NCI-H526 (cell line): ENCODE measurements around the gene C6orf120.
A peak's percentile ranks its signal among the peaks of the same experiment; 100 is the strongest.
"Not testable (repeated sequence)": the region's sequence is repeated elsewhere in the genome, so short reads cannot be mapped to it uniquely, and the experiment has no call there.

Experiments
- DNase-seq, 2 experiments: peaks; one replicate each; lab custom pipeline; 2025; lab: John Stamatoyannopoulos, UW

C6orf120 gene

GRCh38 chr6:169678342-169678741, 23.6 kb upstream of the C6orf120 start:
- no peak for DNase-seq

DNA sequence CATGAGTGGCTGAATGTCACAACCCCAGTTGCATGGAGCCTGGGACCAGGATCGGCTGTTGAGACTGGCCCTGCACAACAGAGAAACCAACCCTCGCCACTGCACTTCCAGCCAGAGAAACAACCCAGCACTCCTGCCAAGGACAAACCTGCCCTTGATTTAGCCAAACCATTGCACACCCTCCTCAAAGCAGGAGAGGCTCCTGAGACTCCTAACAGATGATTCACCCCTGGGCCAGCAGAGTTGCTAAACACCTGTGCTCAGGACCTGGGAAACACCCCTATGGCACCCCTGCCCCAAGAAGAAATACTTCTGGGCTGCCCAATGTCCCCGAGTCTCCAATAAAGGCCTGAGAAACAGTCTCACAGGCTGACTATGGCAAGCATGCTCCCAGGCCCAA, 17.9 kb upstream of the C6orf120 start:
- DNase-seq, result no peak

- no peak for DNase-seq
Observed at GRCh38 chr6:169685860-169686259, 16.1 kb upstream of the C6orf120 start.

GRCh38 chr6:169689287-169689686, 12.6 kb upstream of the C6orf120 start:
- no peak for DNase-seq

DNA sequence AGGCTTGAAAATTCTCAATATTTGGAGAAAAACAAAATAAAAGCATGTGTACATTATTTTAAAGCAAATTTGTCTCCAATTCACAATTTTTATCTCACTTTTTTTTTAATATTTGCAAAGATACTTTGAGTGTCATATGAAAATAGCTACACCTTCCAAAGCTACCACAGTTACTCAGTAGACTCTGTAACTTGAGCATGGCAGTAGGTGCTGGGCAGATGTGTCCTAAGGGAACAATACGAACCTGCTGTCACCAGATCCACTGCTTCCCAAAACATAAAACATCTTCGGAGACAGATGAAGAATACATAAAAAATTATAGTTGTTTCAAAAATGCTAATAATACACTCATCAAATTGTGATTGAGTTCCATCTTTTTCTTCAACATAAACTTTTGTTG, 10.7 kb upstream of the C6orf120 start:
- no peak for DNase-seq

DNA sequence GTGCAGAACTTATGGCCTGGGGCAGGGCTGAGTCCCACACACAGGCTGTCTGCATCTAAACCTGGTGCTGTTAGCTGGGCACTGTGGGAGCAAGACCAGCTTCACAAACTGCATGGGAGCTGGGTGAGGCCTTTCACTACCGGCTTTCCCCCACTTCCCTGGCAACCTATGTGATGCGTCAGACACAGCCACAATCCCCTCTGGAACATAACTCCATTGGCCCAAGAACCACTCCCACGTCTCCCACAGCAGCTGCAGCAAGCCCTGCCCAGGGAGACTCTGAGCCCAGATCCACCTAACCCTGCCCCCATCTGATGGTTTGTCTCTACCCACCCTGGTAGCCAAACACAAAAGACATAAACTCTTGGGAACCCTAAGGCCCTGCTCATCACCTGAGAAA, 9.4 kb upstream of the C6orf120 start:
- DNase-seq, result no peak

- no peak for DNase-seq
Observed at GRCh38 chr6:169695131-169695530, 6.8 kb upstream of the C6orf120 start.

DNA sequence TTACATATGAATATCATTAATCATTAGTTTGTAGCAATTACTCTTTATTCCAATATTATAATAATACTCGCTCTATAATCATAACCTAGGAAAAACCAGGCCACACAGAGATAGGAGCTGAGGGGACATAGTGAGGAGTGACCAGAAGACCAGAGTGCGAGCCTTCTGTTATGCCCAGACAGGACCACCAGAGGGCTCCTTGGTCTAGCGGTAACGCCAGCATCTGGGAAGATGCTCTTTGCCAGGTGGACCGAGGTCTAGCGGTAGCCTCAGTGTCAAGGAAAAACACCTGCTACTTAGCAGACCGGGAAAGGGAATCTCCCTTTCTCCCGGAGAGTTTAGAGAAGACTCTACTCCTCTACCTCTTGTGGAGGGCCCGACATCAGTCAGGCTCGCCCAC, 4.8 kb upstream of the C6orf120 start:
- not testable (repeated sequence) for DNase-seq

GRCh38 chr6:169700296-169700695, 1.6 kb upstream of the C6orf120 start:
- no peak for DNase-seq

GRCh38 chr6:169701311-169701953, 494 bp upstream of the C6orf120 start:
- DNase-seq, result peak; percentile 6 to 55

GRCh38 chr6:169702840-169703246, 917 bp downstream of the C6orf120 start:
- no peak for DNase-seq

DNA sequence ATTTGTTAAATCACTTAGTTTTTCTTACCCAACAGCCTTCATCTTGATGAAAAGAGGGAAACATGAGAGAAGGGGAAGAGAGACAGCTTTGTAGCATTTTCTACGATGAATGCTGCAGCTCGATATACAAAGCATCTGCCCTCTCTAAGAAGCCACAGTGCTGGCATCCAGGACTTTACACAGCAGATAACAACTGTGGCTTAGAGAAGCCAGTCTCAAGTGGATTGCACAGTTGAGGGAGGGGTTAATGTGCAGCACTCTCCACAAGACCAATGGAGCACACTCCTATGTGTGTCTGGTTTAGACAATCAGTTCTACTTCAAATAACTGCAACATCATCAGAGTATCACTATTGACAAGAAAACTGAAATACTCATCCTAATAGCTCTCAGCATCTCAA, 5.8 kb downstream of the C6orf120 start:
- no peak for DNase-seq

DNA sequence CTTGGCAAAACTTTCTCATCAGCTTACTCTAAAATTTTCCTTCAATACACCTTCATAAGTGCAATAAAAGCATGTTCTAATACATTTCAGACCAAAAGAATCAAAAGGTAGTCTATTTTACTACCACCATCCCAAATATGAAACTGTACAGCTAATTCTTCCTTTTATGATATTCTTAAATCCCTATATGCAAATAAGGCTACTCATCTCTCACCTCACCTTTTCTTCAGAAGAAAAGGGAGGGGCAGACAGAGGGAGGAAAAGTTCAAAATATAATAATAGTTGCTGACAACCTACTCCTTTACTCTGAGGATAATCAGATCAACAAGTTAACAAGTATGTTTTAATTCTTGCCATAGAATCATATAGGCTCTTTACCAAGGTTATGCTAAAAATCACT, 7.4 kb downstream of the C6orf120 start:
- no peak for DNase-seq

- DNase-seq, result no peak
Observed at GRCh38 chr6:169710009-169710408, 8.1 kb downstream of the C6orf120 start.

GRCh38 chr6:169714178-169714577, 12.3 kb downstream of the C6orf120 start:
- no peak for DNase-seq

DNA sequence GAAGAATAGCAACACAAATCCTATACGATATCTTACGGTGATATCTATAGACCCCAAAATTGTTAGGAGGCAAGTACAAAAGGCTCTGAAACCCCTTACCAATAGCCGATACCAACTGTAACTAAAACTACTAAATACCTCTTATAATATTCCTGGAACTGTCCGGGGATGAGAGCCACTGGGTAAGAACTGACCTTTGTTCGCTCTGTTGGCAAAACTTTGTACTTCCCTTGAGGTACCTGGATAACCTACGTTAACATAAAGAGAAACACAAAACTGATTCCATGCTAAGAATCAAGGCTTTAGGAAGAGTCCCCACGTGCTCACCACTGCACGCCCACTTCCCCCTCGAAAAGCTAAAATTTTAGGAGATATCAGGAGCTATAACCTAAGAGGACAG, 12.7 kb downstream of the C6orf120 start:
- no peak for DNase-seq

DNA sequence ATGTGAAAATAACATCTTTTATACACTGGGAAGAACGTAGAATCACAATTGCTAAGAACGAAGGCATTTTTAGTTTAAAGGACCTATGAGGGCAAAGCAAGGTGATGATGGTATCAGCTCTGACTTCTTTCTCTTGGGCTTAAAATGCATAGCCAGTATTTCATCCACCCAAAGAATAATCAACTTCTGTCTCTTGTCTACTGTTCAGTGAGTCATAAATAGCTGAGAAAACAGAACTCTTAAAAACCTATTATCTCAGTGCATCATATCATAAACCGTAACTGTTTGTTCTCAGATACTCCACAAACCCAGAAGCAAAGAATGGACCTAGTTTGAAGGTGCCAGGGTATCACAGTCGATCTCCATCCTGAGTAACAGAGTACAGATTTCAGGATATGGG, 17.2 kb downstream of the C6orf120 start:
- DNase-seq, result no peak

DNA sequence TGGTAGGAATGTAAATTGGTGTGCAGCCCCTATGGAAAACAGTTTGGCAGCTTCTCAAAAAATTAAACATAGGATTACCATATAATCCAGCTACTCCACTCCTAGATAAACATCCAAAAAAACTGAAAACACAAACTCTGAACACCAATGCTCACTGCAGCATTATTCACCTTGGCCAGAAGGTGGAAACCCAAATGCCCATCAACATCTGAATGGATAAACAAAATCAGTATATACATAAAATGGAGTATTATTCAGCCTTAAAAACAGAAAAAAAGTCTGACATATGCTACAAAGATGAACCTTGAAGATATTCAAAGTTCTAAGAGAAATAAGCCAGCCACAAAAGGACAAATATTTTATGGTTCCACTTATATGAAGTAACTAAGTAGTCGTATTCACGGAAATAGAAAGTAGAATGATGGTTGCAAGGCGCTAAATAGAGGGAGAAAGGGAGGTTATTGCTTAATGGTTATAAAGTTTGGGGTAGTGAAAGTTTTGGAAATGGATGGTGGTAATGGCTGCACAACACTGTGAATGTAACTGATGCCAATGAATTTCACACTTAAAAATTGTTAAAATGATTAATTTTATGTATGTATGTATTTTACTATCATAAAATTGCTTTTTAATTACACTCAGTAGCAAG, 18.4 kb downstream of the C6orf120 start:
- no peak for DNase-seq

DNA sequence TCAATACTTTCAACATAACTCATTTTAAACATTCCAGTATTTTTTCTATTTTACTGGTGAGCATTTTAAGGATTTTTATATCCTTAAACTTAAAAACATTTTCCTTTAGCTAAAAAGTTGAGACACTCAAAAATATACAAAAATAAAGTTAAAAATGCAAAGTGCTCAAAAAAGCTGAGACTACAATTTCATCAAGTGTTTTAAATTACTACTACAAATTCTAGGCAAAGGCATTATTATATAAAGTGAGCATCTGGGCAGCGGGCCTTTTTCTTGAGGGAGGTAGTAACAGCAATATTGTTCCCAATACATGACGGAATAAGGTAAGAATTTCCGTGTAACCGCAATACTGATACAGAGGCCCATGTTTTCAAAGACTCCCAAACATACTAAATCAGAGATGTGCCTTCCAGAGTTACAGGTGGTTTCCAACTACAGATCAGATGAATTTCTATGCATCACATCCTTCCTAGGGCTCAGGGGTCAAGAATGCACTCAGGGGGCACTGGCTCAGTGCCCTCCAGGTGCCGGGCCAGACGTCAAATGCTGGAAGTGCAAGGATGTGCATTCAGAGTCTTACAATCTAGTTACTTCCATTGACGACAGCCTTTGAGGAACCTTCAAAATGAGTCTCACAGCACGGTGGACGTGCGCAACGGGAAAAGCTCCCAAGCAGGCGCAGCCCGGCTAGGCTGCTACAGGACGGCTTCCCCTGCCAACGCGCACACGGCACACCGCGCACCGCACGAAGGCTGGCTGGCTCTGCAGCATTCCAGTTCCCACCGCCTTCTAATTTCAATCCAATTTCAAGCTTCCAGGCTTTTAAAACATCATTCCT, 20.7 kb downstream of the C6orf120 start:
- DNase-seq, result peak; percentile 51 to 67

- peak; percentile 4 to 67 for DNase-seq
Observed at GRCh38 chr6:169723200-169723909, 21.4 kb downstream of the C6orf120 start.

GRCh38 chr6:169723991-169724493, 22.1 kb downstream of the C6orf120 start:
- peak in 1 of 2 experiments; percentile 64 for DNase-seq

- peak; percentile 13 to 87 for DNase-seq
Observed at GRCh38 chr6:169724494-169725124, 22.7 kb downstream of the C6orf120 start, which contains the start of gene PHF10. Gene PHF10 (minus strand): TSS chr6:169724500. CDS start chr6:169723931, 569 bp downstream.
